GM12892 (cell line): ENCODE data around the gene FBXO15.

Experiments used
- POLR2A ChIP-seq: IDR thresholded peaks from 2 replicates; pipeline ENCODE4 v1.6.1; 2011; ENCODE audit warnings: low read depth, low read length, control low read depth
- TAF1 ChIP-seq: IDR thresholded peaks from 2 replicates; pipeline ENCODE4 v1.6.1; 2011; ENCODE audit warnings: low read depth, mild to moderate bottlenecking, control low read depth, low read length, borderline replicate concordance

DNA sequence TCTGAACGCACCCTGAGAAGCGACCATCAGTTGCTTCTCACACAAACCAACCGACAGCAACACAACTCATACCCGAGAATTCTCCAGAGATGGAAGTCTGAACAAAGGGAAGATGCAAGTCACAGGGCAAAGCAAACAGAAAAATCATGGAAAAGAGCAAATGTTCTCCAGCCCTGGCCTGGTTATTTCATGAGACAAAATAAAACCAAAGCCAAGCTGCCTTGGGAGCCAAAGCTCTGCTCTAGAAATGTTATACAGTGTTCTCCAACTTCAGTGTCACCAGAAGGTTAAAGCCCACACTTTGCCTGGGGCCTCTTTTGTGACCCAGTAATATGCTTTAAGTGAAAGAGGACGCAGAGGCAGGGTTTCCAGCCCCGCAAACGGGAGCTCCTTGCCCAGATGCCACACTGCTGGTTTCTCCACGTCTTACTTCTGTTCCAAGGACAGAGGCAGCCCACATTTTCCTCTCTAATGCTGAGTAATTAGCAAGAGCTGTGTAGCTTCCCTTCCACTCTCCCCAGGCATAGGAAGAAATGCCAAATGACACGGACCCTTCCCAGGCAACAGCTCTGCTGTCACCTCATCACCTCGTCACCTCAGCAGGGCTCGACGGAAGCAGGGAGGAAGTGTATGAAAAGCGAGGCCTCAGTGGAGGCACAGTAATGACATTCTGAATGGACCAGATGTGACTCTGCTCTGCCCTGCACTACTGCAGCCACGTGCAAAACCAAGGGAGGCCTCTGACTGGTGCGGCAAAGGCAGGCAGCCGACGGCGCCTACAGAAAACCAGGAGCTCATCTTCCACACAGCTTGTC is 64.7 kb downstream of the FBXO15 start:
- TF ChIP-seq POLR2A, result no peak
- no peak for TF ChIP-seq TAF1
